ENCODE measurements around the gene MYORG.

MYORG gene

GRCh38 chr9:34399729-34400128 lies 23.0 kb upstream of the MYORG start:
- Mint-ChIP-seq H3K4me3 (no peak overlapping the region), H3K4me1 (ENCODE audit: low read depth) (no peaks in the 10 kb centered on the region), H3K27ac (no peak overlapping the region), H3K36me3 (ENCODE audit: low read depth) (peaks cover 57% of the 10 kb centered on the region), H3K9me3 (no peaks in the 10 kb centered on the region), H3K27me3 (no peaks in the 10 kb centered on the region)
- intact Hi-C loops (cut with micrococcal nuclease): loop anchor here (10.0 kb wide), 1 partner anchor 145 kb away; no protein-coding TSS in a partner anchor

GRCh38 chr9:34398875-34399274 lies 22.2 kb upstream of the MYORG start:
- H3K9me3 Mint-ChIP-seq: no peaks in the 10 kb centered on the region
- no peak overlapping the region for H3K4me3 Mint-ChIP-seq
- intact Hi-C loops (cut with micrococcal nuclease): no loop called here

GRCh38 chr9:34396276-34397214 lies 19.8 kb upstream of the MYORG start:
- H3K27ac Mint-ChIP-seq: no peak overlapping the region
- peaks cover 26% of the 10 kb centered on the region for H3K36me3 Mint-ChIP-seq (ENCODE audit: low read depth)
- H3K4me3 Mint-ChIP-seq: no peak overlapping the region
- no peaks in the 10 kb centered on the region for H3K9me3 Mint-ChIP-seq
- intact Hi-C loops (cut with micrococcal nuclease): no loop called here
- H3K27me3 Mint-ChIP-seq: peaks cover 15% of the 10 kb centered on the region
- no peaks in the 10 kb centered on the region for H3K4me1 Mint-ChIP-seq (ENCODE audit: low read depth)

More at GRCh38 chr9:34398875-34399274, 22.2 kb upstream of the MYORG start:
- no peak overlapping the region for H3K27ac Mint-ChIP-seq
- no peaks in the 10 kb centered on the region for H3K4me1 Mint-ChIP-seq (ENCODE audit: low read depth)
- peaks cover 50% of the 10 kb centered on the region for H3K36me3 Mint-ChIP-seq (ENCODE audit: low read depth)
- H3K27me3 Mint-ChIP-seq: peaks cover 2% of the 10 kb centered on the region

- Mint-ChIP-seq H3K4me3 (no peak overlapping the region), H3K27me3 (peaks cover 34% of the 10 kb centered on the region), H3K36me3 (ENCODE audit: low read depth) (no peaks in the 10 kb centered on the region), H3K9me3 (no peaks in the 10 kb centered on the region), H3K27ac (no peak overlapping the region), H3K4me1 (ENCODE audit: low read depth) (no peaks in the 10 kb centered on the region)
- intact Hi-C loops (cut with micrococcal nuclease): no loop called here
Measured at GRCh38 chr9:34392511-34392910, 15.8 kb upstream of the MYORG start.

GRCh38 chr9:34387239-34387638 lies 10.5 kb upstream of the MYORG start:
- Mint-ChIP-seq H3K27ac (no peak overlapping the region), H3K4me3 (no peak overlapping the region), H3K36me3 (ENCODE audit: low read depth) (no peaks in the 10 kb centered on the region), H3K4me1 (ENCODE audit: low read depth) (peaks cover 10% of the 10 kb centered on the region), H3K9me3 (no peaks in the 10 kb centered on the region), H3K27me3 (peaks cover 35% of the 10 kb centered on the region)
- intact Hi-C loops (cut with micrococcal nuclease): no loop called here

DNA sequence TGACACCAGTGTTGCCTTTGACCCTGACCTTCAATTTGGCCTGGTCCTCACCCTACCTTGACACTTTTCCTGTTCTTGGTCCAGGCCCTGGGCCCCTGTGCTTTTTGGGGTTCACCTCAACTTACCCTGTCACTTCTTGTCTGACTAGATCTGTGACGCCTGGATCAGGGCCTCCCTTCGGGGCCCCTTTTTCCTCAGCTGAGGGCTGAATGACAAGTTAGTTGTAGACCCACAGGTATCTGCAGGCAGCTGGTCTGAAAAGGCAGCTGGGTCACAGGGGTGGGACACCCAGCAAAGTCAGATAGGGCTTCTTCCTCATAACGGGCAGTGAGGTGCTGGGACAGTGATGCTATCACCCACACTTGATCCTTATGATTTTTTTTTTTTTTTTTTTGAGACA lies 10.0 kb upstream of the MYORG start:
- intact Hi-C loops (cut with micrococcal nuclease): no loop called here
- no peaks in the 10 kb centered on the region for H3K9me3 Mint-ChIP-seq
- H3K27ac Mint-ChIP-seq: no peak overlapping the region
- H3K4me1 Mint-ChIP-seq (ENCODE audit: low read depth): peaks cover 10% of the 10 kb centered on the region
- no peaks in the 10 kb centered on the region for H3K36me3 Mint-ChIP-seq (ENCODE audit: low read depth)
- peaks cover 37% of the 10 kb centered on the region for H3K27me3 Mint-ChIP-seq
- no peak overlapping the region for H3K4me3 Mint-ChIP-seq

- intact Hi-C loops (cut with micrococcal nuclease): no loop called here
Measured at GRCh38 chr9:34385561-34386230, 9.0 kb upstream of the MYORG start.

DNA sequence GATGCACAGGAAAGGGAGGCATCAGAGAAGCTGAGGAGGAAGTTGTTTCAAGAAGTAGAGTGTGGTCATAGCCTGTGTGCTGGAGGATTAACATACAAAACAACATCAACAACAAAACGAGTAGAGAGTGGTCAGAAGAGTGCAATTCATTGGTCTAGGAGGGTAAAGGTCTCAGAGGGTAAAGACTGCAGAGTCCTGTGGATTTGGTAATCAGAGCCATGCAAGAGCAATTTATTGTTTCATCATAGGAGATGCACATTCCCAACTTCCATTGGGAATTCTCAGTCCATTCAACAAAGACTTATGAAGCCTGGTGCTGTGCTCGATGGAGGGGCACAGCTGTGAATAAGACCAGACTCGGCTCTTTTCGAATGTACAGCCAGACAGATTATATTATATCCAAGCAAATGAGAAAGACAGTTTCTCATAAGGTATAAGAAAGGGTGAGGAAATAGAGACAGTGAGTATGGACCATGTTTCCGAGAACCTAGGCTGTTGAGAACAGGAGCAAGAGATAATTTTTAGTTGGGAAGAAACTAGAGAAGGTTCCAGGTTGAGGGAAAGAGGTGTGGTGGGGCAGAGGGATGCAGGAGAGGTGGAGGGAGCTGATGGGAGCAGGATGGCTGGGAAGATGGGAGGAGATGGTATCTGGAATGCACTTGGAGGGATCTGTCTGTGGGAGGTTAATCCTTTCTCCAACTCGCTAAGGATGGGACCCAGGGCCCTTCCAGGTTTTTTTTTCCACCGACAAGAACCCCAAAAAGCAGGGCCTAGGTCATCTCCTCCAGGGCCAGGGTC lies 7.9 kb upstream of the MYORG start:
- H3K27ac Mint-ChIP-seq: no peak overlapping the region
- H3K4me3 Mint-ChIP-seq: no peak overlapping the region
- no peaks in the 10 kb centered on the region for H3K9me3 Mint-ChIP-seq
- peaks cover 43% of the 10 kb centered on the region for H3K27me3 Mint-ChIP-seq
- intact Hi-C loops (cut with micrococcal nuclease): no loop called here
- peaks cover 29% of the 10 kb centered on the region for H3K4me1 Mint-ChIP-seq (ENCODE audit: low read depth)
- no peaks in the 10 kb centered on the region for H3K36me3 Mint-ChIP-seq (ENCODE audit: low read depth)

More at GRCh38 chr9:34385561-34386230, 9.0 kb upstream of the MYORG start:
- Mint-ChIP-seq H3K27me3 (peaks cover 38% of the 10 kb centered on the region), H3K27ac (no peak overlapping the region), H3K9me3 (no peaks in the 10 kb centered on the region), H3K36me3 (ENCODE audit: low read depth) (no peaks in the 10 kb centered on the region), H3K4me3 (no peak overlapping the region), H3K4me1 (ENCODE audit: low read depth) (peaks cover 19% of the 10 kb centered on the region)

DNA sequence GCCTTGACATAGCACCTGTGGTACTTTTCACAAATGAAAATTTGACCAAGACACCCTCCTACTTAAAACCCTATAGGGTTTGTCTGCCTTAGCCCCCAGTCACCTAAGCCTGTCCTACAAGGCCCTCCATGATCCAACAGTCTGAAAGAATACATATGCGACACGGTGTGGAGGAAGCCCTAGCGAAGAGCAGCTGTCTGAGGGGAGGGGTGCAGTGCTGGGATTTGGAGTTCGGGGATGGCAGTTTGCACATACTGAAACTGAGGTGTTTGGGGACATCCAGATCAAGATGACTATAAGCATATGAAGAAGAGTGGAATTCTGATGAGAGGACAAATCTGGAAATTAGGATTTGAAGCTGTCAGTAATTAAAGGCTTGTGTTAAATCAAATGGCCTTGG lies 7.2 kb upstream of the MYORG start:
- Mint-ChIP-seq H3K27ac (no peak overlapping the region), H3K9me3 (no peaks in the 10 kb centered on the region), H3K4me1 (ENCODE audit: low read depth) (peaks cover 35% of the 10 kb centered on the region), H3K4me3 (no peak overlapping the region), H3K36me3 (ENCODE audit: low read depth) (no peaks in the 10 kb centered on the region), H3K27me3 (peaks cover 39% of the 10 kb centered on the region)
- intact Hi-C loops (cut with micrococcal nuclease): no loop called here

GRCh38 chr9:34382879-34383278 lies 6.2 kb upstream of the MYORG start:
- no peak overlapping the region for H3K4me3 Mint-ChIP-seq
- no peak overlapping the region for H3K27ac Mint-ChIP-seq
- intact Hi-C loops (cut with micrococcal nuclease): no loop called here
- H3K4me1 Mint-ChIP-seq (ENCODE audit: low read depth): peaks cover 35% of the 10 kb centered on the region
- peaks cover 41% of the 10 kb centered on the region for H3K27me3 Mint-ChIP-seq
- no peaks in the 10 kb centered on the region for H3K9me3 Mint-ChIP-seq
- no peaks in the 10 kb centered on the region for H3K36me3 Mint-ChIP-seq (ENCODE audit: low read depth)

DNA sequence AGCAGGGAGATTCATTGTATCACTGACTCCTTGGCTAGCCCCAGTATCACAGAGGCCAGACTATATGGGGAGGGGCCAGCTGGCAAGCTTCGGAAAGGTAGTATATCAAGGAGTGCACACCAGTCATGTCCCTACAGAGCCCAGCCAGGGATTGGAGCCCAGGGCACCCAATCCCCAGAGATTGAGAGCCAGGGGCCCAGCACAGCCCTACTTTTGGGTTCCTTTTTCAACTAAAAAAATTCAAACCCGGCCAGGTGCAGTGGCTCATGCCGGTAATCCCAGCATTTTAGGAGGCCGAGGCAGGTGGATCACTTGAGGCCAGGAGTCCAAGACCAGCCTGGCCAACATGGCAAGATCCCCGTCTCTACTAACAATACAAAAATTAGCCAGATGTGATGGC lies 5.4 kb upstream of the MYORG start:
- Mint-ChIP-seq H3K27me3 (peaks cover 41% of the 10 kb centered on the region), H3K4me3 (no peak overlapping the region), H3K27ac (no peak overlapping the region), H3K36me3 (ENCODE audit: low read depth) (no peaks in the 10 kb centered on the region), H3K9me3 (no peaks in the 10 kb centered on the region), H3K4me1 (ENCODE audit: low read depth) (peaks cover 39% of the 10 kb centered on the region)
- intact Hi-C loops (cut with micrococcal nuclease): no loop called here

DNA sequence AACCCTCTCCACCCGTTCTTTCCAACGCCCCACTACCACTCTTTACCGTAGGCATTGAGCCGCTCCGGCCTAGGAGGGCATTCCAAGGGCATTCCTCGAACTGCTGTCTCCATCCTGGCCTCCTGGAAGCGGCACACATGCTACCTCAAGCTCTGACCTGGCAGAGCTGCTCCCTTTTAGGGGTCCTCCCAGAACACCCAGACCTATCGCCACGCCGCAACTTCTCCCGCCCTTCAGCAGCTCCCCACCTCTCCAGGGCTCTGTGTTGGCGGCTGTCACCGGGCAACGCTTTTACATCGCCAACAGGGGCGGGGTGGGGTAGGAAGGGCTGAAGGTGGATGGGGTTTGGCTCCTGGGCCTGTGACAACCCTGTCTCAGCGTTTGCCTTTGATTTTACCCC lies 4.6 kb upstream of the MYORG start:
- intact Hi-C loops (cut with micrococcal nuclease): no loop called here
- no peaks in the 10 kb centered on the region for H3K36me3 Mint-ChIP-seq (ENCODE audit: low read depth)
- H3K27me3 Mint-ChIP-seq: peaks cover 41% of the 10 kb centered on the region
- H3K4me3 Mint-ChIP-seq: peak overlapping the region; percentile 78
- no peak overlapping the region for H3K27ac Mint-ChIP-seq
- H3K4me1 Mint-ChIP-seq (ENCODE audit: low read depth): peaks cover 42% of the 10 kb centered on the region
- no peaks in the 10 kb centered on the region for H3K9me3 Mint-ChIP-seq

DNA sequence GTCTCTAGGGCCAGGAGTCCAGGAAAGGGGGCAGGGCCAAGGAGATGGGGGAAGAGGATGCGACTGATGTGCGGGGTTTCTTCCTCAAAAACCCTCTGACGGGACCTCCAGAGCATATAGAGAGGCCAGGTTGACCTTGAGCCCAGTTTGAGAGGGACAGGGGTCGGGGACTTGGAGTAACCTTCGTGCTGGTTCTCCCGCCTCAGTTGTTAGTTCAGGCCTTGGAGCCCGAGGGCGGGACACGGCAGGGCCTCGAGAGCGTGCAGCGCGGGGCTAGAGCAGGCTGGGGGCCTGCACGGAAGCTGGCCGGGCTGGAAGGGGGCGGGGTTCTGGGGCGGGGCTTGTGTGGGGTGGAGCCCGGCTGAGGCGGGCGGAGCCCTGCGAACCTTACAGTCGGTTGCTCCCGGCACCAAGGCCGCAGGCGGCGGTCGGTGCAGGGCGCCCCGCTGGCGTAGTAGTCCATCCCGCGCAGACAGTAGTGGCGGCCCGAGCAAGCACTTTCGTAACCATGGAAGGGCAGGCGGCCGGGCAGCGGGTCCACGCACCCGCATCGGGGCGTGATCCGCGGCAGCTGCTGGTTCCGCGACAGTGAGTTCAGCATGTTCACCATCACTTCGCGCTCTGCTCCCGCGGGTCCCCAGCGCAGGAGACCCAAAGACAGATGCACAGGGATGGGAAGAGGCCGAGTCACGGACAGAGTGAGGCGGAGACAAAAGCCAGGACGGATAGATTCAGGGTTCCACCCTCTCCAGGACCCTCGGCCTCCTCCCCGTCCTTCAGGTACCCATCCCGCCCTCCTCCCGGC lies 4.0 kb upstream of the MYORG start:
- Mint-ChIP-seq H3K36me3 (ENCODE audit: low read depth) (no peaks in the 10 kb centered on the region), H3K4me3 (peak overlapping the region; percentile 78), H3K27me3 (peaks cover 47% of the 10 kb centered on the region), H3K4me1 (ENCODE audit: low read depth) (peaks cover 48% of the 10 kb centered on the region), H3K9me3 (no peaks in the 10 kb centered on the region), H3K27ac (peak overlapping the region; percentile 77)
- intact Hi-C loops (cut with micrococcal nuclease): loop anchor here (1.0 kb wide), 1 partner anchor 51 kb away; the partner anchor contains the start of genes KIF24 and NUDT2

Measured in dendritic cell treated with granulocyte-macrophage colony-stimulating factor and Interleukin-4, amounts not matched to agents 40 ng/mL and 50 ng/mL, for 4 days (primary cell).